NCI-H2171 treated with DMSO at 0.1 percent for 48 hours (cell line): Measurements from ENCODE around the gene WDR62.

ENCODE experiments used
- DNase-seq: peaks from one replicate; lab custom pipeline; 2025; lab: John Stamatoyannopoulos, UW

The WDR62 gene

GRCh38 chr19:36140304-36141038 lies 85.8 kb downstream of the WDR62 start:
- DNase-seq: peak; percentile 73

- DNase-seq: peak; percentile 81
Measured at GRCh38 chr19:36141039-36141927, 86.6 kb downstream of the WDR62 start.

GRCh38 chr19:36142046-36142445 lies 87.3 kb downstream of the WDR62 start:
- DNase-seq: no peak

- DNase-seq: no peak
Measured at GRCh38 chr19:36142496-36142895, 87.8 kb downstream of the WDR62 start.

GRCh38 chr19:36144624-36145023 lies 89.9 kb downstream of the WDR62 start:
- no peak for DNase-seq

- no peak for DNase-seq
Measured at GRCh38 chr19:36149673-36150406, 95.1 kb downstream of the WDR62 start.

- DNase-seq: no peak
Measured at GRCh38 chr19:36150586-36150985, 95.9 kb downstream of the WDR62 start.

- no peak for DNase-seq
Measured at GRCh38 chr19:36151144-36152018, 96.7 kb downstream of the WDR62 start.

GRCh38 chr19:36152019-36152351 lies 97.3 kb downstream of the WDR62 start:
- no peak for DNase-seq

- DNase-seq: no peak
Measured at GRCh38 chr19:36152352-36153091, 97.8 kb downstream of the WDR62 start, which contains the start of gene COX7A1. COX7A1 (minus strand) TSS chr19:36152447; CDS start chr19:36152407, 40 bp downstream.

- no peak for DNase-seq
Measured at GRCh38 chr19:36153126-36153525, 98.4 kb downstream of the WDR62 start.
